T follicular helper cell (primary cell): ENCODE data around the gene RHOBTB3.

ENCODE experiments used
- DNase-seq: peaks from one replicate; pipeline ENCODE4 v3.0.0-alpha.2; 2020; ENCODE audit warnings: low read depth

Gene RHOBTB3

GRCh38 chr5:95731571-95732554 is 727 bp downstream of the RHOBTB3 start:
- DNase-seq = peak; percentile 4

- no peak for DNase-seq
Observed at GRCh38 chr5:95733107-95733665, 2.0 kb downstream of the RHOBTB3 start.

- no peak for DNase-seq
Observed at GRCh38 chr5:95734187-95734586, 3.1 kb downstream of the RHOBTB3 start.

GRCh38 chr5:95734906-95735305 is 3.8 kb downstream of the RHOBTB3 start:
- no peak for DNase-seq

GRCh38 chr5:95735406-95735805 is 4.3 kb downstream of the RHOBTB3 start:
- DNase-seq = no peak

GRCh38 chr5:95738072-95738471 is 6.9 kb downstream of the RHOBTB3 start:
- DNase-seq = no peak

- no peak for DNase-seq
Observed at GRCh38 chr5:95738834-95739233, 7.7 kb downstream of the RHOBTB3 start.

GRCh38 chr5:95739857-95740256 is 8.7 kb downstream of the RHOBTB3 start:
- DNase-seq = no peak

- DNase-seq = no peak
Observed at GRCh38 chr5:95741458-95741857, 10.3 kb downstream of the RHOBTB3 start.

- DNase-seq = no peak
Observed at GRCh38 chr5:95743232-95743631, 12.1 kb downstream of the RHOBTB3 start.

GRCh38 chr5:95743877-95744276 is 12.7 kb downstream of the RHOBTB3 start:
- no peak for DNase-seq

- no peak for DNase-seq
Observed at GRCh38 chr5:95746194-95746593, 15.1 kb downstream of the RHOBTB3 start.

- DNase-seq = no peak
Observed at GRCh38 chr5:95746722-95747679, 15.9 kb downstream of the RHOBTB3 start.

GRCh38 chr5:95748133-95748532 is 17.0 kb downstream of the RHOBTB3 start:
- no peak for DNase-seq

- DNase-seq = no peak
Observed at GRCh38 chr5:95754545-95754944, 23.4 kb downstream of the RHOBTB3 start.

GRCh38 chr5:95759005-95759404 is 27.9 kb downstream of the RHOBTB3 start:
- no peak for DNase-seq

GRCh38 chr5:95759634-95760033 is 28.5 kb downstream of the RHOBTB3 start:
- no peak for DNase-seq

GRCh38 chr5:95760273-95761191 is 29.4 kb downstream of the RHOBTB3 start:
- DNase-seq = no peak

GRCh38 chr5:95761771-95762651 is 30.9 kb downstream of the RHOBTB3 start:
- DNase-seq = no peak

GRCh38 chr5:95762652-95763041 is 31.5 kb downstream of the RHOBTB3 start:
- DNase-seq = no peak
